HTR-8/SVneo (cell line): ENCODE results near the gene DAD1.
"Not testable (repeated sequence)": the region's sequence is repeated elsewhere in the genome, so short reads cannot be mapped to it uniquely, and the experiment has no call there.

Source experiments
- DNase-seq: peaks from one replicate; pipeline ENCODE4 v3.0.0; 2011; ENCODE audit warnings: low spot score, mixed read lengths; ENCODE audit not compliant: insufficient read length
- FAIRE-seq: peaks from 2 replicates; lab custom pipeline; 2011; peaks lifted over from hg19 to GRCh38; lab: Jason Lieb, UNC

The DAD1 gene

DNA sequence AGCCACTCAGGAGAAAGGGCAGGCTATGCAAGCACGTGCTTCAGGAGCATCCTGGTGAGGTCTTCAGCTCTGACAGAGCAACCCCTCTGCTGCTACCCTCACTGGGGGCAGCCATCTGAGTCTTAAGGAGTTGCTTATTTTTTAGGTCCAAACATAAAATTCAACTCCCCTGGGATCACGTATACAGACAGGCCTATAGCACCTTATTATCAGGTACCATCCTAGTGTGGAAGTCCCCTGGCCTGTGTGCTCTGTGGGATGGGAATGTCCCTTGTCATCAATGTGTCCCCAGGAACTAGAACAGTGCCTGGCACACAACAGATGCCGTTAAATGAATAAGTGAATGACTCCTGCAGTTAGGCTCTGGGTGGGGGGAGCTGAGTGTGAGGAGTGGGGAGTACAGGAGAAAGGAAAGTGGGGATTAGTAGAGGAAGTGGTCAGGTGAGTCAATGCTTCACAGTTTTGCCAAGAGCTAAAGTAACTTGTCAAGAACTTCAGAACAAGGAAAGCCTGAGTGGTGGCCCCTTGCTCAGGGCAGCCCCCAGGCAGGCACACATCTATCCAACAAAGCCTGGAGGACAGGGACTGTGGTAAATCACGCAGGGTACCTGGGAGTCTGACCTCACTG lies 33.5 kb downstream of the DAD1 start:
- FAIRE-seq: no peak
- no peak for DNase-seq

DNA sequence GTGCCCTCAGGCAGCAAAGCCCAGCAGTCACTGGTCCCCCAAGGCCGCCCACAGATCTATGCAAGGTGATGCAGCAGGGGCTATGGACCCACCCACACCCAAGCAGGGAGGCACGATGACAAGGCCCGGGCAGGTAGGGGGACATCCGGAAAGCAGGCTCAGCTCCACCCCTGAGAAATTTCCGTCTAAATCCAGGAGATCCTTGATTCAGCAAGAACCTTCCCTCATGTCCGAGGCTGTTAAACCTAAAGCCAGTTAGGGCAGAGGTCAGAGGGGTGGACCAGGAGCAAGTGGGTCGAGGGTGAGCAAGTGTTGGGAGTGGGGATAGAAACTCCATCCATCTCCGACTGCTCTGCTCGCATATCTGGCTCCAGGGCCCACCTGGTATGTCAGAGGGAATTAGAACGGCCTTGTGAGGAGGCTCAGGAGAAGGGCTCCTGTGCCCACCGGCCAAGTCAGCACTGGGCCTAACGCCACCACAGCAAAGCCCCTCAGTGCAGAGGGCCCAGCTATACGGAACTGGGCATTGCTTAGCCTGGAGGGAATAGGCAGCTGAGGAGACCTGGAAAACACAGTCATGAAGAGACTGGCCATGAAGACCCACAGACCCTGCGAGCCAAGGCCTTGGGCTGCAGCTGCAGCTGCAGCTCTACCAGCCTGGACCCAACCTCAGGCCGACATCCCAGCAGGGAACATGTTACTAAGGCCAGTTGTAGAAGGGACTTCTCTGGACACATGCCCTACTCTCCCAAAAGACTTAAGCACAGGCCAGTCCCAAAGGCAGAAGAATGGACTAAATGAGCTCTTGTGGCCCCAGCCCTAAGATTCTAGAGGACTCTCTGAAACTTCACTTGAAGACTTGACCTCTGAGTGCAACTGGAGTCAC lies 34.3 kb downstream of the DAD1 start:
- DNase-seq: no peak
- no peak for FAIRE-seq

DNA sequence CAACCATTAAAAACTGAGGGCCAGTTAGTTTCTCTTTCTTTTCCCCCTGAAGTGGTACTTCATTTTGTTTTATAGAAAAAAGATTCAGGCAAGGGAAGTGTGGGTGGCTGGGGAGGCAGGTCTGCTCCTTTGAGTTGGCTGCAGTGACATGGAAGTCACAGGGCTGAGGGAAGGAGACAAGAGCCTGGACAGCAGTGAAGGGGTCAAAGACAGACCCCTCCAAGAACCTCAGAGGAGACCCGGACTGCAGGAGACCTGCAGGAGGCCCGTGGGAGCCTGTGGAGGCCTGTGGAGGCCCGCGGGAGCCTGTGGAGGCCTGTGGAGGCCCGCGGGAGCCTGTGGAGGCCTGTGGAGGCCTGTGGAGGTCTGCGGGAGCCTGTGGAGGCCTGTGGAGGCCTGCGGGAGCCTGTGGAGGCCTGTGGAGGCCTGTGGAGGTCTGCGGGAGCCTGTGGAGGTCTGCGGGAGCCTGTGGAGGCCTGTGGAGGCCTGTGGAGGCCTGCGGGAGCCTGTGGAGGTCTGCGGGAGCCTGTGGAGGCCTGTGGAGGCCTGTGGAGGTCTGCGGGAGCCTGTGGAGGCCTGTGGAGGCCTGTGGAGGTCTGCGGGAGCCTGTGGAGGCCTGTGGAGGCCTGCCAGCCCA lies 35.0 kb downstream of the DAD1 start:
- FAIRE-seq, DNase-seq: not testable (repeated sequence)

DNA sequence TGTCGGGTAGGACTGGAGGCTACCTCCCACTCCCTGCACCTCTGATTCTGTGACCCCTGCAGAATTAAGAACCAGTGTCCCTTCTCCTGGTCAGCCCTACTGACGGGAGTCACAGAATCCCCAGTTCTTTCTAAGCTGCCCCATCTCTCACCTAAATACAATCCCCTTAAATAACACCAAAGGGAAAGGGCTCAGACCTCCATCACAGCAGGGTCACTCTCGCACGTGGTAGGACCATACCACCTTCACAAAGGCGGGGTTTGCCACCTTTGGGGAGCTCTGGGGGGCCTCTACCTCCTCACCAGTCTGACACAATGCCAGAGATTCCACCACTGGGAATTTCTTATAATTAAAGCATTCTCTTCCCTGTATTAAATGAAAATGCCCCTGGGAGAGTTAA lies 35.6 kb downstream of the DAD1 start:
- DNase-seq (no peak), FAIRE-seq (no peak)

DNA sequence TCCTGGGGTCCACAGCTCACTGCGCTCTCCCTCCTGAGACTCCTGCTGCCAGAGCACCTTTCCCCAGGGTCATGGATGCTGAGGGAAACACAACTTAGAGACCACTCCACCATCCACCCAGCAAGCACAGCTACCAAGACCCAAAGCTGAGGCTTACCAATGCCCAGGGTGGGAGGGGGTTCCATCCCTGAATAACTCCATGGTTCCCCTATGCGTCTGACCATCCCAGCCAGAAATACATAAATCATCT lies 36.3 kb downstream of the DAD1 start:
- DNase-seq (no peak), FAIRE-seq (no peak)

DNA sequence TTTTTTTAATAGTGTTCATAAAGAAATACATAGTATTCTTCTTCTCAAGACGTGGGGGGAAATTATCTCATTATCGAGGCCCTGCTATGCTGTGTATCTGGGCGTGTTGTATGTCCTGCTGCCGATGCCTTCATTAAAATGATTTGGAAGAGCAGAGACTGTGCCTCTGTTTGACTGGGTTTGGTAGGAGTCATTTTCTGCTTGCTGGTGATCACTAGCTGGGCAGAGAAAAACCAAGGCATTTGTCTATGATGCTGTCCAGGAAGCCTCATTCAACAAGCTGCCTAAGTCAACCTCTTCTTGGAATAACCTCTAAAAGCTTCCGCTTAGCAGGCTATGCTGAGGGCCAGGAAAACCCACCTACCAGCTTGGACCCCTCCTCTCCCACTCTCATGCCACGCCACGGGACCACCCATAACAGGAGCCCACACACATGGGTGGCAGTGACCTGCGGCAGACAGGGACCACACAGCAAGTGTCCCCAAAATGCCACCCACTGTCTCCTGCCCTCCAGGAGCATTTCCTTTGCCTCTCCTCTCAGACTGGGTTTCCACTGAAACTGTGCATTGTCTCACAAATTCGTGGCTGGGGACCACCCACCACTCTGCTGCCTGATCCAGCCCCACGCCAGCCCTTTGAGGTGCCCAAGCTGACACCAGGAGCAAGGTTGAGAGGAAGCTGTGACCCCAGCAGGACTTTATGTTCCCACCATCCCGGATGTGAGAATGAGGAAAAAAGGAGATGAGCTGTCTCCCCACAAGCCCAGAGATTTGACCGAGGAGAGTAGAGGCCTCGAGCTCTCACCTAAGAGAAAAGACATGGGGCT lies 36.8 kb downstream of the DAD1 start:
- DNase-seq: no peak
- FAIRE-seq: no peak

DNA sequence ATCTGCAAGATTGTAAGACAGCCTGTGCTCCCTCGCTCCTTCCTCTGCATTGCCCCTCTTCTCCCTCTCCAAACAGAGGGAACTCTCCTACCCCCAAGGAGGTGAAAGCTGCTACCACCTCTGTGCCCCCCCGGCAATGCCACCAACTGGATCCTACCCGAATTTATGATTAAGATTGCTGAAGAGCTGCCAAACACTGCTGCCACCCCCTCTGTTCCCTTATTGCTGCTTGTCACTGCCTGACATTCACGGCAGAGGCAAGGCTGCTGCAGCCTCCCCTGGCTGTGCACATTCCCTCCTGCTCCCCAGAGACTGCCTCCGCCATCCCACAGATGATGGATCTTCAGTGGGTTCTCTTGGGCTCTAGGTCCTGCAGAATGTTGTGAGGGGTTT lies 37.4 kb downstream of the DAD1 start:
- DNase-seq: no peak
- no peak for FAIRE-seq

DNA sequence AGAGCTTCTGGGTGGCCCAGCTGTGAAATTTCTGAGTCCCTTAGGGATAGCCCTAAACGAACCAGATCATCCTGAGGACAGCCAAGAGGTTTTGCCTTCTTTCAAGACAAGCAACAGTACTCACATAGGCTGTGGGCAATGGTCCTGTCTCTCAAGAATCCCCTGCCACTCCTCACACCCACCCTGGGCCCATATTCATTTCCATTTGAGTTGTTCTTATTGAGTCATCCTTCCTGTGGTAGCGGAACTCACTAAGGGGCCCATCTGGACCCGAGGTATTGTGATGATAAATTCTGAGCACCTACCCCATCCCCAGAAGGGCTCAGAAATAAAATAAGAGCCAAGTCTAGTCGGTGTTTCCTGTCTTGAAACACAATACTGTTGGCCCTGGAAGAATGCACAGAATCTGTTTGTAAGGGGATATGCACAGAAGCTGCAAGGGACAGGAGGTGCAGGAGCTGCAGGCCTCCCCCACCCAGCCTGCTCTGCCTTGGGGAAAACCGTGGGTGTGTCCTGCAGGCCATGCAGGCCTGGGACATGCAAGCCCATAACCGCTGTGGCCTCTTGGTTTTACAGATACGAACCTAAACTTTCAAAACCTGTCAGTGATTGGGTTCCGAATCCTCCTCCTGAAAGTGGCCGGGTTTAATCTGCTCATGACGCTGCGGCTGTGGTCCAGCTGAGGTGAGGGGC lies 38.9 kb downstream of the DAD1 start:
- FAIRE-seq (no peak), DNase-seq (no peak)

DNA sequence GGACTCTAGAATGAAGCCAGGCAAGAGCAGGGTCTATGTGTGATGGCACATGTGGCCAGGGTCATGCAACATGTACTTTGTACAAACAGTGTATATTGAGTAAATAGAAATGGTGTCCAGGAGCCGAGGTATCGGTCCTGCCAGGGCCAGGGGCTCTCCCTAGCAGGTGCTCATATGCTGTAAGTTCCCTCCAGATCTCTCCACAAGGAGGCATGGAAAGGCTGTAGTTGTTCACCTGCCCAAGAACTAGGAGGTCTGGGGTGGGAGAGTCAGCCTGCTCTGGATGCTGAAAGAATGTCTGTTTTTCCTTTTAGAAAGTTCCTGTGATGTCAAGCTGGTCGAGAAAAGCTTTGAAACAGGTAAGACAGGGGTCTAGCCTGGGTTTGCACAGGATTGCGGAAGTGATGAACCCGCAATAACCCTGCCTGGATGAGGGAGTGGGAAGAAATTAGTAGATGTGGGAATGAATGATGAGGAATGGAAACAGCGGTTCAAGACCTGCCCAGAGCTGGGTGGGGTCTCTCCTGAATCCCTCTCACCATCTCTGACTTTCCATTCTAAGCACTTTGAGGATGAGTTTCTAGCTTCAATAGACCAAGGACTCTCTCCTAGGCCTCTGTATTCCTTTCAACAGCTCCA lies 39.6 kb downstream of the DAD1 start:
- no peak for DNase-seq
- no peak for FAIRE-seq

DNA sequence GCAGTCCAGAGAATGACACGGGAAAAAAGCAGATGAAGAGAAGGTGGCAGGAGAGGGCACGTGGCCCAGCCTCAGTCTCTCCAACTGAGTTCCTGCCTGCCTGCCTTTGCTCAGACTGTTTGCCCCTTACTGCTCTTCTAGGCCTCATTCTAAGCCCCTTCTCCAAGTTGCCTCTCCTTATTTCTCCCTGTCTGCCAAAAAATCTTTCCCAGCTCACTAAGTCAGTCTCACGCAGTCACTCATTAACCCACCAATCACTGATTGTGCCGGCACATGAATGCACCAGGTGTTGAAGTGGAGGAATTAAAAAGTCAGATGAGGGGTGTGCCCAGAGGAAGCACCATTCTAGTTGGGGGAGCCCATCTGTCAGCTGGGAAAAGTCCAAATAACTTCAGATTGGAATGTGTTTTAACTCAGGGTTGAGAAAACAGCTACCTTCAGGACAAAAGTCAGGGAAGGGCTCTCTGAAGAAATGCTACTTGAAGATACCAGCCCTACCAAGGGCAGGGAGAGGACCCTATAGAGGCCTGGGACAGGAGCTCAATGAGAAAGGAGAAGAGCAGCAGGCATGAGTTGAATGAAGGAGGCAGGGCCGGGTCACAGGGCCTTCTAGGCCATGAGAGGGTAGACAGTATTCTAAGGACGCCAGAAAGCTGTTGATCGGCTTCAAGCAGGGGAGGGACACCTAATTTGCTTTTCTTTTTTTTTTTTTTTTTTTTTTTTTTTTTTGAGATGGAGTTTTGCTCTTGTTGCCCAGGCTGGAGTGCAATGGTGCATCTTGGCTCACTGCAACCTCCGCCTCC lies 40.9 kb downstream of the DAD1 start:
- FAIRE-seq: no peak
- DNase-seq: no peak

DNA sequence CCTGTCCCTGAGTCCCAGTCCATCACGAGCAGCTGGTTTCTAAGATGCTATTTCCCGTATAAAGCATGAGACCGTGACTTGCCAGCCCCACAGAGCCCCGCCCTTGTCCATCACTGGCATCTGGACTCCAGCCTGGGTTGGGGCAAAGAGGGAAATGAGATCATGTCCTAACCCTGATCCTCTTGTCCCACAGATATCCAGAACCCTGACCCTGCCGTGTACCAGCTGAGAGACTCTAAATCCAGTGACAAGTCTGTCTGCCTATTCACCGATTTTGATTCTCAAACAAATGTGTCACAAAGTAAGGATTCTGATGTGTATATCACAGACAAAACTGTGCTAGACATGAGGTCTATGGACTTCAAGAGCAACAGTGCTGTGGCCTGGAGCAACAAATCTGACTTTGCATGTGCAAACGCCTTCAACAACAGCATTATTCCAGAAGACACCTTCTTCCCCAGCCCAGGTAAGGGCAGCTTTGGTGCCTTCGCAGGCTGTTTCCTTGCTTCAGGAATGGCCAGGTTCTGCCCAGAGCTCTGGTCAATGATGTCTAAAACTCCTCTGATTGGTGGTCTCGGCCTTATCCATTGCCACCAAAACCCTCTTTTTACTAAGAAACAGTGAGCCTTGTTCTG lies 41.6 kb downstream of the DAD1 start:
- FAIRE-seq (no peak), DNase-seq (no peak)

DNA sequence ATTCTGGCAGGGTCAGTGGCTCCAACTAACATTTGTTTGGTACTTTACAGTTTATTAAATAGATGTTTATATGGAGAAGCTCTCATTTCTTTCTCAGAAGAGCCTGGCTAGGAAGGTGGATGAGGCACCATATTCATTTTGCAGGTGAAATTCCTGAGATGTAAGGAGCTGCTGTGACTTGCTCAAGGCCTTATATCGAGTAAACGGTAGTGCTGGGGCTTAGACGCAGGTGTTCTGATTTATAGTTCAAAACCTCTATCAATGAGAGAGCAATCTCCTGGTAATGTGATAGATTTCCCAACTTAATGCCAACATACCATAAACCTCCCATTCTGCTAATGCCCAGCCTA lies 42.3 kb downstream of the DAD1 start:
- FAIRE-seq (no peak), DNase-seq (no peak)

DNA sequence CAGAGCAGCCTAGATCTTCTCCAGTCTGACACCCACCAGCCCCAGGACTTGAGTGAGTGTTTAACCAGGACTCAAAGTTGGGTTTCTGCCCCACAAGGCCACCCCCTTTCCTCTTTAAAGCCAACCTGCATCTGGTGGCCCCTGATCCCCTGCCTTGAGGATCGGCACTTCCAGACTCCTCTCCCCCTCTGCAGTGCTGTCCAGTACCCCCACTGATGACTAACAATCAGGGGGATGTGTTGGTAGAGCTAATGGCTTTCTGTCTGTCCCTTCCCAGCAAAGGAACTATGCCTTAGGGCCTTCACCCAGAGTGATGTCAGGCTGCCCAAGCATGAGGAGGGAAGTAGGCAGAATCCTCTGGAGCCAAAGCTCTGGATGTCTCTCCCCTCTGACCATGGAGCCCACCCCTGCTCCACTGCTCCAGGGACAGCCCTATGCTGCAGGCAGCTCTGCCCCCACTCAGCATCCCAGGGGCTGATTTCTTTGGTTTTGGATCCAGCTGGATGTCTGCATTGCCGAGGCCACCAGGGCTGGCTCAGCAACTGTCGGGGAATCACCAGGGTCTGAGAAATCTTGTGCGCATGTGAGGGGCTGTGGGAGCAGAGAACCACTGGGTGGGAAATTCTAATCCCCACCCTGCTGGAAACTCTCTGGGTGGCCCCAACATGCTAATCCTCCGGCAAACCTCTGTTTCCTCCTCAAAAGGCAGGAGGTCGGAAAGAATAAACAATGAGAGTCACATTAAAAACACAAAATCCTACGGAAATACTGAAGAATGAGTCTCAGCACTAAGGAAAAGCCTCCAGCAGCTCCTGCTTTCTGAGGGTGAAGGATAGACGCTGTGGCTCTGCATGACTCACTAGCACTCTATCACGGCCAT lies 42.9 kb downstream of the DAD1 start:
- no peak for DNase-seq
- FAIRE-seq: no peak

DNA sequence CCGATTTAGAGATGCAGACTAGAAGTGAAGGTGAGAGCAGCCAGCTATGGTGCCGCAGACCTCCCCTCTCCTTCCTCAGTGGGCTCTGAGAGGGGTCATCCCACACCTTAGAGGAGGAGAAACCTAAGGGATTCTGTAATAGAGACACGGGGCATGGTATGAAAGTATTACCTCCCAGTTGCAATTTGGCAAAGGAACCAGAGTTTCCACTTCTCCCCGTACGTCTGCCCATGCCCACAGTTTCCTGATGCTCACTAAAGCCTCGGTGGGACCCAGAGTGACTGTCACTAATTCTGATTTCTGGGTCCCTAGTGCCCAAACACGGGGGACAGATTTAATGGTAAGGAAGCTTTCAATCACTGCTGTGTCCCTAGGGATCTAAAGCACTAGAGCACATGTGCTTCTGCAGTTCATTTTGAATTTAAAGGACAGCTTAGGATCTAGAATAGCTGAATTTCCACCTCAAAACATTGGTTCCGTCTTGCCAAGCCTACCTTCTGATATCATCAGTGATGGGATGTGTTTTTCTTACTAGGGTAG lies 44.1 kb downstream of the DAD1 start:
- DNase-seq (no peak), FAIRE-seq (no peak)

DNA sequence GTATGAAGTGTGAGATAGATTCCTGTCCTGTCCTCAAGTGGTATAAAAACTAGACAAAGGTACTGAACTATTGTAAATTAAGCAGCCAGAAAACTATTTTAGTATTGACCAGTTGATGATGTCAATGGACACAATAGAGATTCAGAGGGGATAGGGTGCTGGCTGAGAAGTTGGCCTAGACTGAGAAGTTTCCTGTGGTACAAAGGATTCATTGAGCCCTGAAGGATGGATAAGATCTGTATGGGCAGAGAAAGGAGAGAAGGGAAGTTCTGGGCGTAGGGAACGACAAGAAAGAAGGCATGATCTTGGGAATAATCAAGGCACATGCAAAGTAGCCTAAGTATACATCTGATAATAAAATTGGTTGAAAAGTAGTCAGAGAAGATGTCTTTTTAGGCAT lies 44.6 kb downstream of the DAD1 start:
- FAIRE-seq (no peak), DNase-seq (no peak)

DNA sequence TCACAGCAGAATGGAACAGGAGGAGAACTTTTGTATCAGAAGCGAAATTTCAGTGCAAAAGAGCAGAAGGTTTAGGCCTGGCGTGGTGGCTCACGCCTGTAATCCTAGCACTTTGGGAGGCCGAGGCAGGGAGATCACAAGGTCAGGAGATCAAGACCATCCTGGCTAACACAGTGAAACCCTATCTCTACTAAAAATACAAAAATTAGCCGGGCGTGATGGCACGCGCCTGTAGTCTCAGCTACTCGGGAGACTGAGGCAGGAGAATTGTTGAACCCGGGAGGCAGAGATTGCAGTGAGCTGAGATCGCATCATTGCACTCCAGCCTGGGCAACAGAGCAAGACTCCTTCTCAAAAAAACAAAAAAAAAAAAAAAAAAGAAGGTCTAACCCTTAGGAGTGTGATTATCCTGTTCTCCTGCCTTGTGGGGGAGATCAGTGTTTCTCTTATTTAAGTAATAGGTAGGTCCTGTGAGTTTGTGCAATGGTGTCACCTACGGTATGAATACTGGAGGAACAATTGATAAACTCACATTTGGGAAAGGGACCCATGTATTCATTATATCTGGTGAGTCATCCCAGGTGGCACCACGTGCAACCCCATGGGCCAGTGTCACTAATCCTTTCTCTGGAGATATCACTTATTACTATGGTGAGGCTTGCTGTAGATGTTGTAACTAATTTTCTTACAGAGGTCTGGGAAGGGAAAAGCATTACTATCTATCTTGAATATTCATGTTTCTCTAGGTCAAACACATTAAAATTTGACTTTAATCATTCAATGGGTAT lies 45.3 kb downstream of the DAD1 start:
- not testable (repeated sequence) for DNase-seq, FAIRE-seq

DNA sequence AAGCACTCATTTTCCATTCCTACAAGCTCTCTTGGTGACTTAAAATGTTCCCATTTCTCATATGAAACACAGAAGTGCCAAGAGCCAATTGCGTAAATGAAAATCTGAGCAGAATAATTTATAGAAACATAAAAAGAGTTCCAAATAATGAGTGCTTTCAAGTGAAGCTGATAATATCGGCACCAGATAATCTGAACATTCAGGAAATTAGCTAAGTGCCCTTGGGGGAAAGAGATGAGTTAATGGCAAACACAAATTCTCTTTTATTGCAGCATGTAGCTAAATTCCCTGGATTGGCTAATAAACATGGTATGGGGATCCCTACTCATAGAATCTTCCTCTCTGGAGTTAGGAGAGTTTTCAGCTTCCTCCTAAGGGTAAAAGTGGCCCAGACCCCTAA lies 46.7 kb downstream of the DAD1 start:
- no peak for FAIRE-seq
- no peak for DNase-seq
